Trophoblast cell (in vitro differentiated cells and primary cell): ENCODE measurements around the gene SPI1.

Experiments
- DNase-seq, 2 donors: peaks; one replicate each; pipeline ENCODE4 v3.0.0-alpha.2; 2016
- H2AFZ ChIP-seq: 2 replicates; pipeline ENCODE4 v1.6.1; 2013; ENCODE audit warnings: low read length, moderate library complexity, mild to moderate bottlenecking; ENCODE audit not compliant: insufficient read depth, poor library complexity
- H2AK5ac ChIP-seq: 2 replicates; pipeline ENCODE4 v1.6.1; 2013; ENCODE audit warnings: mild to moderate bottlenecking, low read length
- H2BK120ac ChIP-seq: 2 replicates; pipeline ENCODE4 v1.6.1; 2013; ENCODE audit warnings: low read length, mild to moderate bottlenecking, moderate library complexity; ENCODE audit not compliant: insufficient read depth, poor library complexity
- H2BK12ac ChIP-seq: 2 replicates; pipeline ENCODE4 v1.6.1; 2013; ENCODE audit warnings: mild to moderate bottlenecking, low read length, moderate library complexity
- H2BK5ac ChIP-seq: 2 replicates; pipeline ENCODE4 v1.6.1; 2013; ENCODE audit warnings: low read length, low read depth, moderate library complexity, mild to moderate bottlenecking; ENCODE audit not compliant: poor library complexity
- H3K14ac ChIP-seq: 2 replicates; pipeline ENCODE4 v1.6.1; 2013; ENCODE audit warnings: mild to moderate bottlenecking, low read length
- H3K18ac ChIP-seq: 2 replicates; pipeline ENCODE4 v1.6.1; 2013; ENCODE audit warnings: mild to moderate bottlenecking, low read length
- H3K23ac ChIP-seq: 2 replicates; pipeline ENCODE4 v1.6.1; 2013; ENCODE audit warnings: low read length
- H3K27ac ChIP-seq: 2 replicates; pipeline ENCODE4 v1.5.1; 2013; ENCODE audit warnings: low read depth, mild to moderate bottlenecking, inconsistent platforms, low read length, moderate library complexity
- H3K27me3 ChIP-seq: 2 replicates; pipeline ENCODE4 v1.6.1; 2013; ENCODE audit warnings: inconsistent platforms, mild to moderate bottlenecking, low read length, moderate library complexity; ENCODE audit not compliant: insufficient read depth
- H3K36me3 ChIP-seq, 2 experiments: 1 replicate in 1 of 2; 2 replicates in 1 of 2; pipeline ENCODE4 v1.6.1; 2013; ENCODE audit warnings: low read length in 2 of 2, mild to moderate bottlenecking in 2 of 2, moderate library complexity in 1 of 2; ENCODE audit not compliant: insufficient read depth in 2 of 2, control insufficient read depth in 1 of 2
- H3K4ac ChIP-seq: 2 replicates; pipeline ENCODE4 v1.6.1; 2013; ENCODE audit warnings: low read depth, mild to moderate bottlenecking, low read length, moderate library complexity
- H3K4me1 ChIP-seq, 2 experiments: 1 replicate in 1 of 2; 2 replicates in 1 of 2; pipeline ENCODE4 v1.6.1; 2013; ENCODE audit warnings: low read length in 2 of 2, mild to moderate bottlenecking in 2 of 2, moderate library complexity in 1 of 2; ENCODE audit not compliant: insufficient read depth in 2 of 2, control insufficient read depth in 1 of 2
- H3K4me2 ChIP-seq: 2 replicates; pipeline ENCODE4 v1.6.1; 2013; ENCODE audit warnings: inconsistent platforms, mild to moderate bottlenecking, low read length, moderate library complexity
- H3K4me3 ChIP-seq: 2 replicates; pipeline ENCODE4 v1.5.1; 2013; ENCODE audit warnings: mild to moderate bottlenecking, low read depth, low read length, inconsistent platforms
- H3K79me1 ChIP-seq: one replicate; pipeline ENCODE4 v1.6.1; 2013; ENCODE audit warnings: low read length
- H3K79me2 ChIP-seq: 2 replicates; pipeline ENCODE4 v1.6.1; 2013; ENCODE audit warnings: low read length, mild to moderate bottlenecking; ENCODE audit not compliant: control insufficient read depth, insufficient read depth, poor library complexity
- H3K9ac ChIP-seq: 2 replicates; pipeline ENCODE4 v1.6.1; 2013; ENCODE audit warnings: mild to moderate bottlenecking, low read length
- H3K9me3 ChIP-seq: 2 replicates; pipeline ENCODE4 v1.6.1; 2013; ENCODE audit warnings: low read depth, mild to moderate bottlenecking, control low read depth, inconsistent platforms, low read length; ENCODE audit not compliant: insufficient read depth
- H4K12ac ChIP-seq: 2 replicates; pipeline ENCODE4 v1.6.1; 2013; ENCODE audit warnings: low read depth, mild to moderate bottlenecking, low read length, moderate library complexity
- H4K8ac ChIP-seq: 2 replicates; pipeline ENCODE4 v1.6.1; 2013; ENCODE audit warnings: low read depth, mild to moderate bottlenecking, low read length, moderate library complexity
- H4K91ac ChIP-seq: one replicate; pipeline ENCODE4 v1.6.1; 2013; ENCODE audit warnings: low read depth, mild to moderate bottlenecking, low read length, moderate library complexity
- WGBS: extraction: QIAGEN DNeasy Blood & Tissue Kit; methylation state at CpG from one replicate; pipeline ENCODE4 v1.1.7; 2013; ENCODE audit warnings: missing lambda C conversion rate; ENCODE audit not compliant: insufficient read length, insufficient coverage; ENCODE audit errors: extremely low coverage; 5-methylcytosine and 5-hydroxymethylcytosine counted together

Gene SPI1

DNA sequence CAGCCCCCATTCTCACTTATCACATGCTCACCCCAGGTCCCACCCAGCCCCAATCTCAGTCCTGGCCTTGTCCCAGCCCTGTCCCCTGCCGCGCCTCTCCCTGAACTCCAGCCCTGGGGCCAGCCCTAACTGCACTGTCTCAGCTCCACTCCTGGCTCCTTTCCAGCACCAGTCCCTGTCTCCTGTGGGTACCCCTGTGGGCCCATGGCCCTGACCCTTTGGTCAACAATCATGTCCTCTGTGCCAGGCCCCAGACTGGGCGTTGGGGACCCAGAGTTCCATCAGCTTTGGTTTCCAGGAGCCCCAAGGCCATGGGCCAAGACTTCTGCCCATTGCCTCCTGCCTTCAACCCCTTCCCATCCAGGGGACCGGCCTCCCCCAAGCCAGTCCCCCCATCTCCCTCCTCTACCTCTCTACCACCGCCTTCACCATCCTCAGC is 757 bp downstream of the SPI1 start:
- Histone ChIP-seq H3K23ac (no peak overlapping the region), H3K79me1 (no peaks in the 10 kb centered on the region), H2AFZ (no peak overlapping the region), H3K4me3 (no peak overlapping the region), H2AK5ac (no peak overlapping the region), H2BK12ac (no peak overlapping the region), H3K4me1 (peaks cover 5% of the 10 kb centered on the region in 2 experiments), H4K8ac (no peak overlapping the region), H3K4ac (no peak overlapping the region), H3K79me2 (no peaks in the 10 kb centered on the region), H3K4me2 (no peak overlapping the region), H4K91ac (no peak overlapping the region), H3K27ac (no peak overlapping the region), H3K36me3 (no peaks in the 10 kb centered on the region), H3K18ac (no peak overlapping the region), H2BK5ac (no peak overlapping the region), H4K12ac (no peak overlapping the region), H3K9ac (no peak overlapping the region), H3K27me3 (no peaks in the 10 kb centered on the region), H2BK120ac (no peak overlapping the region), H3K9me3 (no peaks in the 10 kb centered on the region), H3K14ac (no peak overlapping the region)
- no CpG with 5 or more reads among the region's 5 CpGs for WGBS
- no peak for DNase-seq

DNA sequence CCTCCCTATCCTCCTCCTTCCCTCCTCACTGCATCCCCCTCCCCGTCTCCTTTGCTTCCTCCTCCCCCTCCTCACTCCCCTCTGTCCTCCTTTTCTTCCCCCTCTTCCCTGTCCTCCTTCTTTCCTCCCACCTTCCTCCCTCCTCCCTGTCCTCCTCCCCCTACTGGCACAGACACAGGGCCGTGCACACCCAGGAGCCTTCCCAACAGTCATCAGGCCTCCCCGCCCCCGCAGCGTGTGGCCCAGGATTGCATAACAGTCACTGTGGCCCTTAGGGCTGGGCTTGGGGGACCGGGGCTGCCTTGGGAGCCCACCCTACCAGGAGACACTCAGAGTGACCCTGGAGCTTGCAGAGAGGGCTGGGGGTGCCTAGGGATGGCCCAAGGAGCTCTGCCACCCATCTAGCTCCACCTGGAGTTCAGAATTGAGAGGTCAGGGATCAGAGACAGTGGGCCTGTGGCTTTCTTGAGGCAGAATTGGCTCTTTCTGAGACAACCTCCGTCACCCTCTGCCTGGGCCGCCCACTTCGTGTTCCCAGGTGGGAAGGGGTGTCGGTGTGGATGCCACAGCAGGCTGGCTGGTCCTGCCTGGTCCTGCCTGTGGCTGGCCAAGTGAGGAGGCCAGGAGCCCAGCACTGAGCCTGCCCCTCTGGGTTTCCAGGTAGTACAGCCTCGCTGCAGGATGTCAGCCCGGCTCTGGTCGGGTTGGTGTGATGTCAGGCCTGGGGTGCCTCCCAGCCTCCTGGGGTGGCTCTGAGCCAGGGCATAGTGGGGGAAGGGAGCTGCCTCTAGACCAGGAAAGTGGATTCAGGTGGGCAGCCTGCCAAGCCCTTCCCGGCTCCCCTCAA is 1.6 kb downstream of the SPI1 start:
- Histone ChIP-seq H2BK12ac (no peak overlapping the region), H3K4me1 (peaks cover 5% of the 10 kb centered on the region in 2 experiments), H3K14ac (no peak overlapping the region), H3K23ac (no peak overlapping the region), H3K36me3 (no peaks in the 10 kb centered on the region), H3K27me3 (no peaks in the 10 kb centered on the region), H4K8ac (no peak overlapping the region), H3K79me1 (no peaks in the 10 kb centered on the region), H2AFZ (no peak overlapping the region), H2BK120ac (no peak overlapping the region), H3K18ac (no peak overlapping the region), H2BK5ac (no peak overlapping the region), H3K4me3 (no peak overlapping the region), H4K91ac (no peak overlapping the region), H4K12ac (no peak overlapping the region), H3K4ac (no peak overlapping the region), H3K4me2 (no peak overlapping the region), H2AK5ac (no peak overlapping the region), H3K9ac (no peak overlapping the region), H3K27ac (no peak overlapping the region), H3K79me2 (no peaks in the 10 kb centered on the region), H3K9me3 (no peaks in the 10 kb centered on the region)
- no CpG with 5 or more reads among the region's 14 CpGs for WGBS
- DNase-seq = no peak

- Histone ChIP-seq H4K91ac (no peak overlapping the region), H3K36me3 (no peaks in the 10 kb centered on the region), H2AFZ (no peak overlapping the region), H4K8ac (no peak overlapping the region), H4K12ac (no peak overlapping the region), H3K23ac (no peak overlapping the region), H3K9me3 (no peaks in the 10 kb centered on the region), H2BK120ac (no peak overlapping the region), H3K14ac (no peak overlapping the region), H3K4ac (no peak overlapping the region), H3K27ac (no peak overlapping the region), H3K4me3 (no peak overlapping the region), H3K18ac (no peak overlapping the region), H2AK5ac (no peak overlapping the region), H3K27me3 (no peaks in the 10 kb centered on the region), H3K79me1 (no peaks in the 10 kb centered on the region), H3K9ac (no peak overlapping the region), H2BK12ac (no peak overlapping the region), H3K4me1 (peaks cover 5% of the 10 kb centered on the region in 2 experiments), H2BK5ac (no peak overlapping the region), H3K4me2 (no peak overlapping the region), H3K79me2 (no peaks in the 10 kb centered on the region)
- WGBS = no CpG with 5 or more reads among the region's 8 CpGs
- no peak for DNase-seq
Observed at GRCh38 chr11:47376107-47376524, 2.2 kb downstream of the SPI1 start.

- no peak for DNase-seq
- Histone ChIP-seq H3K79me2 (no peaks in the 10 kb centered on the region), H3K23ac (no peak overlapping the region), H4K12ac (no peak overlapping the region), H3K9me3 (no peaks in the 10 kb centered on the region), H2AK5ac (no peak overlapping the region), H4K91ac (no peak overlapping the region), H2BK120ac (no peak overlapping the region), H3K18ac (no peak overlapping the region), H3K4me2 (no peak overlapping the region), H3K36me3 (no peaks in the 10 kb centered on the region), H3K79me1 (no peaks in the 10 kb centered on the region), H2BK5ac (no peak overlapping the region), H3K27me3 (no peaks in the 10 kb centered on the region), H2AFZ (no peak overlapping the region), H3K9ac (no peak overlapping the region), H3K4ac (no peak overlapping the region), H3K4me3 (no peak overlapping the region), H3K4me1 (peaks cover 5% of the 10 kb centered on the region in 2 experiments), H4K8ac (no peak overlapping the region), H3K14ac (no peak overlapping the region), H2BK12ac (no peak overlapping the region), H3K27ac (no peak overlapping the region)
- WGBS = no CpG with 5 or more reads among the region's 13 CpGs
Observed at GRCh38 chr11:47375546-47376085, 2.7 kb downstream of the SPI1 start.
